Psoas muscle (tissue), 8 donors: ENCODE results near the gene GP1BA. TPM values are rescaled to one million over a fixed set of nuclear protein-coding genes. Genes with fewer than 3 reads are reported as not detected.
"Not testable (repeated sequence)": the region's sequence is repeated elsewhere in the genome, so short reads cannot be mapped to it uniquely, and the experiment has no call there.

Experiments
- ATAC-seq, 4 donors: fragments of 200-7000 bp; cut with Tn5 transposase; one replicate each; pipeline ENCODE4 v1.9.1; 2020; ENCODE audit warnings: moderate library complexity in 3 of 4, mild to moderate bottlenecking in 2 of 4
- DNase-seq, 2 donors: peaks; one replicate each; pipeline ENCODE4 v3.0.0-alpha.2; 2020
- H3K27ac ChIP-seq: fragments of 200-600 bp; one replicate; pipeline ENCODE4 v1.8.0; 2022
- H3K27me3 ChIP-seq, 3 donors: fragments of 200-600 bp in 1 of 3; one replicate each; pipeline versions ENCODE4 v1.6.1 to v1.8.0; 2013 to 2022; ENCODE audit warnings: low read length in 2 of 3, mild to moderate bottlenecking in 2 of 3, moderate library complexity in 1 of 3; ENCODE audit not compliant: insufficient read depth in 3 of 3
- H3K36me3 ChIP-seq, 2 donors: fragments of 200-600 bp in 1 of 2; one replicate each; pipeline versions ENCODE4 v1.6.1 to v1.8.0; 2013 to 2022; ENCODE audit warnings: low read depth in 1 of 2, mild to moderate bottlenecking in 1 of 2, moderate library complexity in 1 of 2; ENCODE audit not compliant: insufficient read depth in 1 of 2
- H3K4me1 ChIP-seq: fragments of 200-600 bp; one replicate; pipeline ENCODE4 v1.8.0; 2022
- H3K4me3 ChIP-seq: fragments of 200-600 bp; one replicate; pipeline ENCODE4 v1.8.0; 2022; ENCODE audit warnings: mild to moderate bottlenecking
- H3K9me3 ChIP-seq: fragments of 200-600 bp; one replicate; pipeline ENCODE4 v1.8.0; 2022
- CTCF ChIP-seq: fragments of 200-600 bp; IDR thresholded peaks from one replicate; pipeline ENCODE4 v1.8.0; 2022; ENCODE audit warnings: antibody characterized with exemption
- WGBS, 3 donors: extraction: QIAGEN DNeasy Blood & Tissue Kit; methylation state at CpG; one replicate each; pipeline versions ENCODE4 v1.1.6 to v1.1.7; 2013; 5-methylcytosine and 5-hydroxymethylcytosine counted together
- intact Hi-C, 2 donors: fragments of 100-400 bp; cut with DNase I; formaldehyde crosslinking; loops; one replicate each; pipeline versions ENCODE4 v1.11.0 to v1.14.2; 2022
- polyA plus RNA-seq, 3 donors: library from polyadenylated mRNA; stranded (reverse); fragments of 200-250 nt; gene quantifications; one replicate each; pipeline ENCODE4 v1.2.3, GENCODE V29; 2013
- total RNA-seq, 4 donors: library from RNA; stranded (reverse); fragmentation: NEBNext Ultra II Directional in 2 of 4; extraction: Animal tissue kit (Norgen Biotek cat#: 25700) in 2 of 4; gene quantifications; one replicate each; pipeline versions ENCODE4 v1.2.1 to v1.2.4, GENCODE V29; 2021 to 2023
- donor health status: healthy with polysubstance abuse.
- donor health status: DM: no; HTN: no; CAD: no; lungs with moderate emphysema.
- donor health status: Bipolar disorder and iron deficiency.
- donor health status: healthy.
- donor health status: DM: yes; HTN: yes; CAD: no.
- donor health status: DM: no; HTN: no; CAD: no.
- donor health status: DM: no; HTN: no; CAD: no.
- donor health status: DM: yes; HTN: yes; CAD: no.

Gene GP1BA
- total and polyA plus RNA-seq, 7 donors, result 0.04 to 0.10 (median 0.05) TPM; not detected in 4

GRCh38 chr17:4901648-4902344, 30.3 kb upstream of the GP1BA start:
- H3K27me3 ChIP-seq, result peaks cover 0 to 16% (median 0%) of the 10 kb centered on the region in 3 donors
- no peaks in the 10 kb centered on the region for H3K9me3 ChIP-seq
- TF ChIP-seq CTCF, result no peak
- peaks cover 10% of the 10 kb centered on the region for H3K4me1 ChIP-seq
- ATAC-seq, result peak in 1 of 4 donors; percentile 32
- peaks cover 0 to 6% of the 10 kb centered on the region in 2 donors for H3K36me3 ChIP-seq
- H3K27ac ChIP-seq, result no peak overlapping the region
- H3K4me3 ChIP-seq, result peak overlapping the region; percentile 25
- intact Hi-C loops, result loop anchor here (5.0 to 10.0 kb wide), 3 partner anchors 161 to 337 kb away; partner anchors contain the start of genes ARRB2 (in 1 of the 2) and GGT6 (in 1 of the 2)
- 43 to 58% (median 45%) methylated on average over 43 to 48 of the region's 48 CpGs for WGBS, 3 donors
- DNase-seq, result peak in 1 of 2 donors; percentile 86

GRCh38 chr17:4902540-4902939, 29.5 kb upstream of the GP1BA start:
- H3K27me3 ChIP-seq, result peaks cover 0 to 16% (median 0%) of the 10 kb centered on the region in 3 donors
- TF ChIP-seq CTCF, result no peak
- WGBS, 3 donors, result 43 to 60% (median 45%) methylated on average over 7 to 8 of the region's 8 CpGs
- H3K27ac ChIP-seq, result no peak overlapping the region
- no peak overlapping the region for H3K4me3 ChIP-seq
- no peaks in the 10 kb centered on the region for H3K9me3 ChIP-seq
- no peaks in the 10 kb centered on the region for H3K36me3 ChIP-seq
- DNase-seq, result peak in 1 of 2 donors; percentile 30
- intact Hi-C loops, result loop anchor here (5.0 to 10.0 kb wide), 3 partner anchors 160 to 338 kb away; partner anchors contain the start of genes ARRB2 (in 1 of the 2) and GGT6 (in 1 of the 2)
- peaks cover 10% of the 10 kb centered on the region for H3K4me1 ChIP-seq
- peak in 1 of 4 donors; percentile 2 for ATAC-seq

DNA sequence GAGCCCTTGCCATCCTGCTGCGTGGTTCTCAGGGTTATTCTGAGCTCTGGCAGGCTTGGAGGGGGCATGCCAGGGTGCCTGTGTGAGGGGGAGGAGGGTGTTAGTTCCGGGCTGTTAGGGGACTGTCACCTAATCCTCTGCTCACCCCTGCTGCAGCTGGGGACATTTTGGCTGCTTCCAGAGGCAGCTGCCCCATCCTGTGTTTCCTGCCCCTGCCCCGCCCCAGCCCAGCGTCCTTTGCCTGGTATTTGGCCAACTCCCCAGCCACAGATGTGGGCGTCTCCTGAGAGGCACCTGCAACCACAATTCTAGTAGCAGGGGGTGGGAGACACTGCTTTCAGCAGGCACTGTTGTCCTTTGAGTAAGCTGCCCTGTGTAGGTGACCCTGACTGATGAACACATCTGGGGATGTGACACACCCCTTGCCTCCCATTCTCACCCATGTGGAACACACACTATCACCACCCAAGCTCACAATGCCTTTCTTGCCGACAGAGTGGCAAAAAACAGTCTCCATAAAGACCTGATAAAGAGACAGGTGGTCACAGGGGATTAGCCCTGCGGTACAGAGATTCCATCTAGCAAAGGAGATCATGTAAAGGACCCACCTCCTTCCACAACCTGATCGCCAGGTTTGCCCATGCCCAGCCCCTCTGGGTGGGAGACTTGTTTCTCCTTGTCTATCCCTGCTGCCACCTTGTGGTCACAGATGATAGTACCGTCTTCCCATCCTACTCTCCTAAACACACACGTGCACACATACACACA, 28.8 kb upstream of the GP1BA start, which contains the start of gene CHRNE:
Gene CHRNE (minus strand): TSS at position 48 of the 768 bp plus-strand sequence. CDS start 35 bp downstream, at position 13.
- Histone ChIP-seq H3K27ac (no peak within 1 kb of the TSS), H3K36me3 (no peaks in the 10 kb centered on the region), H3K27me3 (peaks cover 0 to 16% (median 0%) of the 10 kb centered on the region in 3 donors), H3K9me3 (no peaks in the 10 kb centered on the region), H3K4me1 (peaks cover 10% of the 10 kb centered on the region), H3K4me3 (no peak within 1 kb of the TSS)
- DNase-seq (peak; percentile 61 to 63), ATAC-seq (peak; percentile 64 to 76 (median 70))
- intact Hi-C loops, result loop anchor here (5.0 to 10.0 kb wide), 3 partner anchors 159 to 338 kb away; partner anchors contain the start of genes ARRB2 (in 1 of the 2) and GGT6 (in 1 of the 2)
- TF ChIP-seq CTCF, result peak; percentile 85
- 8 to 12% (median 8%) methylated on average over 10 of the region's 10 CpGs for WGBS, 3 donors

- ATAC-seq, result not testable (repeated sequence)
These were observed 25.4 kb upstream of the GP1BA start for GRCh38 chr17:4906642-4907041.

More at GRCh38 chr17:4906642-4907041, 25.4 kb upstream of the GP1BA start:
- H3K4me3 ChIP-seq, H3K9me3 ChIP-seq, H3K27me3 ChIP-seq, DNase-seq, H3K27ac ChIP-seq, H3K4me1 ChIP-seq, H3K36me3 ChIP-seq: not testable (repeated sequence)
- intact Hi-C loops, result loop anchor here (5.0 to 10.0 kb wide), 3 partner anchors 36 to 342 kb away; partner anchors contain the start of genes CAMTA2 (in 1 of the 2), GGT6 (in 1 of the 2), RNF167 (in 1 of the 2) and SLC25A11 (in 1 of the 2)
